ENCODE results near the gene PLA2G4C. TPM values are rescaled to one million over a fixed set of nuclear protein-coding genes. Genes with fewer than 3 reads are reported as not detected.

The PLA2G4C gene
- total RNA-seq: 0.51 and 1.1 TPM in 2 replicates

- FAIRE-seq (no peak), DNase-seq (ENCODE audit: low read depth) (peak; percentile 71)
- peak within 1 kb of the TSS; percentile 43 for H3K4me3 ChIP-seq (ENCODE audit: low read depth, low read length)
- H3K36me3 ChIP-seq (ENCODE audit: control insufficient read depth, insufficient read depth, low read length): peaks cover 1% of the 10 kb centered on the region
- H3K27me3 ChIP-seq (ENCODE audit: control insufficient read depth, insufficient read depth, low read length): no peaks in the 10 kb centered on the region
- no peak for TF ChIP-seq CTCF (IDR thresholded peaks at IDR 0.05; ENCODE audit: insufficient read depth, low read length, severe bottlenecking)
Measured at GRCh38 chr19:48110350-48110966, at the start of gene PLA2G4C. Gene PLA2G4C, minus strand, starts transcription at chr19:48110817. Its CDS starts 4,288 bp downstream, at chr19:48106529.

DNA sequence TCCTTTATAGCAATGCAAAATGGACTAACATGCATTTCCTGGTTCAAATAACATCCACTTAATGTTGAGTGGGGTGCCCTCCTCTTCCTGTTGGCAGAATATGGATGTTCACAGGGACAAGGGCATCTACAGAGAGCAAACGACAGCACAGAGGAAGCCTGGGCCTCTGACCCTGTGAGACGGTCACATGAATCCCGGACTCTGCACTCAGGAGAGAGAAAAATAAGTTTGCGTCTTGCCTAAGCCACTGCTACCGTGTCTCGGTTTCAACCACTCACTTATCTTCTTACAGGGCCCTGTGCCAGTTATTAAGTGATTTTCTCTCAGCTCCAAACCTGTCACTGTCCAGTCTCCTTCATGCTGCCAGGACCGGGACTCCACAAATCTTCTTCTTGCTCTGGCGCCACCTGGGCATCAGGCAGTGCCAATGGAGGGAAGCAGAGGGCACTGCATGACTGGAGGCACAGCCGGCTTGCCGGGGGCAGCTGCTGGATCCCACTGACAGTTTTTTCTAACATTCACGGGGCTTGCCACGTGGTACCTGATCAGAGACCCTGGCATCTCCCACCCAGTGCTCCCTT is 47.7 kb upstream of the PLA2G4C start:
- FAIRE-seq: no peak

DNA sequence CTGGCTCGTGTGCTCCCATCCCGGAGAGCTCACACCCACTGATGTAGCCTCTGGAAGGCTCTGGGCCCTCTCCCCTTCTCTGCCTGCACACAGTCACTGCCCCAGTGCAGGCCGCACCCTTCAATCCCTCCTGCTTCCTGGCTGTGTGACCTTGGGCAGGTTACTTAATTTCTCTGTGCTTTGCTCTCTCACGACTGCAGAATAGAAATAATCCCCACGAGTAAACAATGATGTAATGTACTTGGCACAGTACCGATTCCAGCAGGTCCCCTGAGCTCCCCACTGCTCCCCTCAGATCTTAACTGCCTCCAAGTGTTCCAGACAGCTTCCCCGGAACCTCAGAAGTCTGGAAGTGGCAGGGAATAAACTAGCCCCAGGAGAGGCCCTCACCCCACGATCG is 43.4 kb upstream of the PLA2G4C start:
- no peak for FAIRE-seq
- Histone ChIP-seq H3K4me3 (ENCODE audit: low read depth, low read length) (no peak overlapping the region), H3K27me3 (ENCODE audit: control insufficient read depth, insufficient read depth, low read length) (no peaks in the 10 kb centered on the region), H3K36me3 (ENCODE audit: control insufficient read depth, insufficient read depth, low read length) (peaks cover 6% of the 10 kb centered on the region)
- no peak for DNase-seq (ENCODE audit: low read depth)
- TF ChIP-seq CTCF (IDR thresholded peaks at IDR 0.05; ENCODE audit: insufficient read depth, low read length, severe bottlenecking): no peak

More for the DNA sequence above, 47.7 kb upstream of the PLA2G4C start:
- Histone ChIP-seq H3K4me3 (ENCODE audit: low read depth, low read length) (no peak overlapping the region), H3K36me3 (ENCODE audit: control insufficient read depth, insufficient read depth, low read length) (peaks cover 1% of the 10 kb centered on the region), H3K27me3 (ENCODE audit: control insufficient read depth, insufficient read depth, low read length) (no peaks in the 10 kb centered on the region)
- TF ChIP-seq CTCF (IDR thresholded peaks at IDR 0.05; ENCODE audit: insufficient read depth, low read length, severe bottlenecking): no peak
- DNase-seq (ENCODE audit: low read depth): no peak

DNA sequence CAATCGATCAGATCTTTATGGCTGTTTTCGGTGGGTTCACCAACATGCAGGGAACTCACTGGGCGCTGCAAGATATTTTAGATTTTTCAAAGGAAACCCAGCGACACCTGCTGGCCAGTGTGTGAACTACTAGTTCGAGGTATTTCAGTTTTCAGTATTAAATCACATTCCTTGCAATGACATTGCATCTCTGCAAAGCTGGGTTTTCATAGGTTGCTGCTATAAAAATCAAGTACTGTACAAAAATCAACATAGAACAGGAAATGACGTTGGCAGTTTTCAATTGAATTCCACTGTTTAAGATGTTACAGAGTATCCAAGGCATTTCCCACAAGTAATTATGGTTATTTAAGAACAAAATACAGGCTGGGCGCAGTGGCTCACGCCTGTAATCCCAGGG is 41.9 kb upstream of the PLA2G4C start:
- FAIRE-seq: no peak
- TF ChIP-seq CTCF (IDR thresholded peaks at IDR 0.05; ENCODE audit: insufficient read depth, low read length, severe bottlenecking): peak; percentile 63
- H3K4me3 ChIP-seq (ENCODE audit: low read depth, low read length): no peak overlapping the region
- H3K36me3 ChIP-seq (ENCODE audit: control insufficient read depth, insufficient read depth, low read length): peaks cover 6% of the 10 kb centered on the region
- DNase-seq (ENCODE audit: low read depth): peak; percentile 35
- no peaks in the 10 kb centered on the region for H3K27me3 ChIP-seq (ENCODE audit: control insufficient read depth, insufficient read depth, low read length)

GRCh38 chr19:48149430-48149829 is 38.8 kb upstream of the PLA2G4C start:
- TF ChIP-seq CTCF (IDR thresholded peaks at IDR 0.05; ENCODE audit: insufficient read depth, low read length, severe bottlenecking): no peak
- Histone ChIP-seq H3K36me3 (ENCODE audit: control insufficient read depth, insufficient read depth, low read length) (peaks cover 6% of the 10 kb centered on the region), H3K4me3 (ENCODE audit: low read depth, low read length) (no peak overlapping the region), H3K27me3 (ENCODE audit: control insufficient read depth, insufficient read depth, low read length) (no peaks in the 10 kb centered on the region)
- FAIRE-seq (no peak), DNase-seq (ENCODE audit: low read depth) (no peak)
